ENCODE measurements around the gene C11orf54.
"Not testable (repeated sequence)": the region's sequence is repeated elsewhere in the genome, so short reads cannot be mapped to it uniquely, and the experiment has no call there.

The C11orf54 gene

DNA sequence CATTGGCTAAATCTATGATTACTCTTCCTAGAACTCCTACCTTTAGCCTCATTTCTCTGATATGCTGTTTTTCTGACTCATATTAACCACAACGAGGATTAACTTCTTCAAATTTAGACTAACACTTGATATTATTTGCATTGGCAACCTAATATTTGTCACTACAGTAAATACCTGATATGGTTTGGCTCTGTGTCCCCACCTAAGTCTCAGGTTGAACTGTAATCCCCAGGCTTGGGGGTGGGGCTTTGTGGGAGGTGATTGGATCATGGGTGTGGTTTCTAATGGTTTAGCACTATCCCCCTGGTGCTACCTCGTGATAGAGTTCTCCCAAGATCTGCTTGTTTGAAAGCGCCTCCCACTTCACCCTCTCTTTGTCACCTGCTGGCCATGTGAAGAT is 25.5 kb downstream of the C11orf54 start:
- DNase-seq = no peak

DNA sequence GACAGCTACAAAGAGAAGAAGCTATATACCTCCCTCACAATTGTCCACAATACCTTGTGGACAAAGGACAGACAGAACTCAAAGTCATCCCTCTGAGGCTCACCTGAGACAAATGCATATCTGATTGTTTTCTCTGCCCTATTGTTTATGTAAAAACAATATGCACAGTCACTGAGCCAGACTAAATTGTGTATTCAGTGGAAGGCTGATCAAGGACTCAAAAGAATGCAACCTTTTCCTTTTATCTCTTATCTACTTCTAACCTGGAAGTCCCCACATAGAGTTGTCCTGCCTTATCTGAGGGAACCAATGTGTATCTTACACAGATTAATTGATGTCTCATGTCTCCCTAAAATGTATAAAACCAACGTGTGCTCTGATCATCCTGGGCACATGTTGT is 28.7 kb downstream of the C11orf54 start:
- no peak for DNase-seq

DNA sequence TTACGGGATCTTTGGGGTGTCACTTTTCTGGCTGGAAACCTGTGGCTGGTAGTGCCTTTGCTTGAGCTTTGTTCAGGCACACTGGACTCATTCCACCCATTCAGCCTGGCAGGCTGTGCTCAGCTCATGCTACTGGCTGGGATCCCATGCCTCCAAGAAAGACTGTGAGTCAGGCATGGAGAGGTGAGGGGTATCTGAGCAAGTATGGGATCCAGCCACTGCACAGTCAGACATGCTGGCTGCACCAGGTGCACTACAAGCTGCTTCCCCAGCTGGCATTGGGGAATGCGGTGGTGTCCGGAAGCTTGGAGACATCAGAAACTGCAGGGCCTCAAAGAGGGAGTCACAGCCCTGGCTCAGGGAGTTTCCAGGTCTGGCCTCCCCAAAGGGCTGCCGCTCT is 30.7 kb downstream of the C11orf54 start:
- no peak for DNase-seq

DNA sequence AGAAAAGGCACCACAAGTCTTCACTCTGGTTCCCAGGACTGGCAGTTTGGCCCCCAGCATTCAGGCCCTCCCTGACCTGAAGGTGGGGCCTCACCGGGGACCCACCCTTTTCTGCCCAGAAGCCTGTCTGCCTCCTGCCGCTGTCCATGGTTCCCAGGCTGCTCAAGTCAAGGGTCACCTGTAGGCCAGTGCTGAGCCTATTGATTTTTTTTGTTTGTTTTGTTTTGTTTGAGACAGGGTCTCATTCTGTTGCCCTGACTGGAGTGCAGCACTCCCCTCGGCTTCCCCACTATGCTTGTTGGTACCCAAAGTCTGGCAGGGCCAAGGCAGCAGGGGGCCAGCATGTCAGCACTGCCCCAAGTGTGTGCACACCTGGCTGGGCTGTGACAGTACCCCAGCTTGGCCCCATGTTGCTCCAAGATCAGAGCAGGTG is 31.6 kb downstream of the C11orf54 start:
- no peak for DNase-seq

DNA sequence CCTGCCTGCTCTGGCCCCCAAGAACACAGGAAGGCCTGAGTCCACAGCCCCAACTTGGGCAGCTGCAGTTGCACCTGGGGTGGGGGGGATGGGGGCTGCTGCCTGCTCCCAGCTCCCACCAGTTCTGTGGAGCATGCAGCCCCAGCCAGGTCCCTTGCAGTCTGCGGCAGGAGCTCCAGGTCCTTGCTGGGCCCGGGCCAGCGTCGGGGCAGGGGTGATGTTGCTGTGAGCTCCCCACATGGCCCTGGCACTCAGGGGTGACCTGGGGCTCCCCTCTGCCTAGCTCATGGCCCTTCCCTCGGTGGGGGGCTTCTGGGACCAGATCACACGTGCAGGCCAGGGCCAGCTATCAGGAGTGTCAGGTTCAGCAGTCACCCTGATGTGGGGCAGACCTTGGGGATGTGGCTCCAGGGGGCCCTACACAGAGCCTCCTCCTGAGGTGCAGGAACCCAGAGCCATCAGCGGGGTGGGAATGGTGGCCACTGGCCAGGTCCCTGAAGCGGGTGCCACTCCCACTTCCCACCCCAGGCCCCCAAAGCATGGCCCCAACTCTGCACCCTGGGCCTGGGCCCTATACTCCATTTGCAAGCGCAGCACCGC is 32.2 kb downstream of the C11orf54 start:
- DNase-seq = no peak

DNA sequence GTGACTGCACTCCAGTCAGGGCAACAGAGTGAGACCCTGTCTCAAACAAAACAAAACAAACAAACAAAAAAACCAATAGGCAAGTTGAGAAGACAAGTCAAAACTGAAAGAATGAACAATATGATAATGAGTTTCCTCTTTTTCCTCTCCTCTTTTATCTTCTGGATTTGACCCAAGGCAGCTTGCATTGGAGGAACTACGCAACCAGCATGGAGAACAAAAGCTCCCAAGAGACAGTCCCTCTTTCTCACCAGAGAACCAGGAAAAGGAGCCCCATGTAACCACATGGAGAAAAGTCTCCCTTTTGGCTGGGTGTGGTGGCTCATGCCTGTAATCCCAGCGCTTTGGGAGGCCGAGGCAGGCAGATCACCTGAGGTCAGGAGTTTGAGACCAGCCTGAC is 33.1 kb downstream of the C11orf54 start:
- not testable (repeated sequence) for DNase-seq

DNA sequence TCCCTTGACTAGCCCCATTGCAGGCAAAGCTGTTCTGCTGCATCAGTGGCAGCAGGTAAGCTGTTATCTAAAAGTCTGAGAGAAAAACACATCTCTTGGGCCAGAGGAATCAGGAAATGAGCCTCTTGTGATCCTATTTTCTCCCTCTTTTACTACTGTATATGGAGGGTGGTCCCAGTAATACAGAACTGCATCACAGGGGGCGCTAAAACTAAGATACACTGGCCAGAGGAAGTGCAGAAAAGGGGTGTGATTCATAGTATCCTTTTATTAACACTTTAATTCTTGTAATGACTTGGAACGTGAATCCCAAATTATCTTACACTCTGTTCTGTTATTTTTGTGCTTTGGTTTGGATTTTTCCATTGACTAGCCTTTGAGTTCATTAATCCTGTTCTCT is 33.8 kb downstream of the C11orf54 start:
- no peak for DNase-seq

DNA sequence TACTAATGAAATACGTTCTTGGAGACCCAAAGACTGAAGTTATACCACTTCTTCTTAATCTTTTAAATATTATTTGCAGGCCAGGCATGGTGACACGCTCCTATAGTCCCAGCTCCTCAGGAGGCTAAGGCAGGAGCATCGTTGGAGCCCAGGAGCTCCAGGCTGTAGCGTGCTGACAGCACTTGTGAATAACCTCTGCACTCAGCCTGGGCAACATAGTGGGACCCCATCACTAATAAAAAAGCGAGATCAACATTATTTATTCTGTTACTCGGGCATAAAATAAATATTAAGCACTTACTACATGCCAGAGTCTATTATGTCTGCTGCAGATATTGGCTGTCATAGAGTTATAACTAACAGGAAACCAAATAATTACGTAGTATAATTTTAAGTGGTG is 41.9 kb downstream of the C11orf54 start:
- DNase-seq = no peak

DNA sequence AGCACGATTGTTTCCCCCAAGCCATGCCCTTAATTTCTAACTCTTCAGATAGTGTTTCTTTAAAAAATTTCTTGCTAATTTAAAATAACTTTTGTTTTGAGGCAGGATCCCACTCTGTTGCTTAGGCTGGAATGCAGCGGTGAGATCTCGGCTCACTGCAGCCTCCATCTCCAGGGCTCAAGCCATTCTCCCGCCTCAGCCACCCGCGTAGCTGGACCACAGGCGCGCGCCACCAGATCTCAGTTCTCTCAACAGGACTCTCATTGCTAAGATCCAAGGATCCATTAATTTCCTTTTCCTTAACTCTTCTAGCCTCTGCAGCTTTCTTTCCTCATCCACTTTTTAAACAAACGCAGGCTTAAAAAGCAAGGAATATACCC is 42.3 kb downstream of the C11orf54 start:
- DNase-seq = no peak

DNA sequence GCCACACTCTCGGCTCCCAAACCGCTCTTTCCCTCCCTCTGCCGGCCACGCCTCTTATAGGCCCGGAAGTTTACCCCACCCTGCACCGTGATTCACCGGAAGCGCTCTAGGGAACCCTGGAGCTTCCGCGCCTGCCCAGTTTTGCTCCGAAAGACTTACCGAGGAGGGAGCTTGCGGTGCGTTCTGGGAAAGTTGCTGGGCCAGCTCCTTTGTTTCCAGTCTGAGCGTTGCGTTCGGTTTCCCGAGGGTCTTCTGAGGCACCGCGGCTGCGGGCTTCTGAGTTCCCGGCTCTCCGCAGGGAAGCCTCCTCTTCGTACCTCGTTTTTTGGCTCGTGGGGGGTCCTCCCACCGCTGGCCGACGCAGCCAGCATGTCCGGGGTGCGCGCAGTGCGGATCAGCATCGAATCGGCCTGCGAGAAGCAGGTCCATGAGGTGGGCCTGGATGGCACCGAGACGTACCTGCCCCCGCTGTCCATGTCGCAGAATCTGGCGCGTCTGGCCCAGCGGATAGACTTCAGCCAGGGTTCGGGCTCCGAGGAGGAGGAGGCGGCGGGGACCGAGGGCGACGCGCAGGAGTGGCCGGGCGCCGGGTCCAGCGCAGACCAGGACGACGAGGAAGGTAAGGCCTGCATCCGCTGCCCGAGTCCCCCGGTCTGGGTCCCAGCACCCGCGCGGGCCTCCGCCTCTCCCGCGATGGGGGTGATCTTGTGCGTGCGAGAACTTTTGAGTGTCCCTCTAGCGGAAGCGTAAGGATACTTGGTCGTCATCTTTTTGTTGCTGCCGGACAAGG is 42.9 kb downstream of the C11orf54 start, which contains the start of gene MED17:
TSS of gene MED17 (plus strand) at position 138 of the 790 bp plus-strand sequence. CDS start at position 370, 232 bp downstream.
- peak; percentile 31 for DNase-seq

DNA sequence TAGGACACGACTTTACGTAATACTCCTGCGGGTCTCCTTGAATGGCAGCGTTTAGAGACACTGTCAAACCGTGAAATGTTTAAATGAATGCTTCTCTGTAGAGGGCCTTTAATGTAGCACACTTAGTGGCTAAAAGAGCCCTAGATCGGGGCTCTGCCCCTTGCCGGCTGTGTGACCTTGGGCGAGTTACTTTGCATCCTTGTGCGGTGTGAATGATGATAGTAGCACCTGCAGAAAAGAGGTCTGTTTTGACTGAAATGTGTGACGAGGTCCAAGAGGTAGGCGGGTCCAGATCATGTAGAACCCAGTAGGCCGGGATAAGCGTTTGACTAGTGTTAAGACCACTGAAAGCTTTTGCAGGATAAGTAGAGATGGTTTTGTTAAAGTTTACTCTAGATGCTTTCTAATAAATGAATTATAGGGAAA is 43.5 kb downstream of the C11orf54 start:
- DNase-seq = no peak

DNA sequence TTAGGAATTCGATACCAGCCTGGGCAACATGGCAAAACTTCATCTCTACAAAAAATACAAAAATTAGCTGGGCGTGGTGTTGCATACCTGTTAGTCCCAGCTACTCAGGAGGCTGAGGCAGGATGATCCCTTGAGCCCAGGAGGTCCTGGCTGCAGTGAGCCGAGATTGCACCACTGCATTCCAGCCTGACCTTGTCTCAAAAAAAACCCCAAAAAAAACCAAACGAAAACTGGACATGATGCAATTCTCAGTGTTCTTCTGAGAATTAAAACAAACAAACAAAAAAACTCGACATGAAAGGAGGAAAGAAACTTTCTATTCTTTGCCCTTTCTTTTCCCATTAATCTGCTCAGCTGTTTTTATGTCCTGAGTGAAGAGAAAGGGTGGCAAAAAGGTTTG is 50.0 kb downstream of the C11orf54 start:
- no peak for DNase-seq

DNA sequence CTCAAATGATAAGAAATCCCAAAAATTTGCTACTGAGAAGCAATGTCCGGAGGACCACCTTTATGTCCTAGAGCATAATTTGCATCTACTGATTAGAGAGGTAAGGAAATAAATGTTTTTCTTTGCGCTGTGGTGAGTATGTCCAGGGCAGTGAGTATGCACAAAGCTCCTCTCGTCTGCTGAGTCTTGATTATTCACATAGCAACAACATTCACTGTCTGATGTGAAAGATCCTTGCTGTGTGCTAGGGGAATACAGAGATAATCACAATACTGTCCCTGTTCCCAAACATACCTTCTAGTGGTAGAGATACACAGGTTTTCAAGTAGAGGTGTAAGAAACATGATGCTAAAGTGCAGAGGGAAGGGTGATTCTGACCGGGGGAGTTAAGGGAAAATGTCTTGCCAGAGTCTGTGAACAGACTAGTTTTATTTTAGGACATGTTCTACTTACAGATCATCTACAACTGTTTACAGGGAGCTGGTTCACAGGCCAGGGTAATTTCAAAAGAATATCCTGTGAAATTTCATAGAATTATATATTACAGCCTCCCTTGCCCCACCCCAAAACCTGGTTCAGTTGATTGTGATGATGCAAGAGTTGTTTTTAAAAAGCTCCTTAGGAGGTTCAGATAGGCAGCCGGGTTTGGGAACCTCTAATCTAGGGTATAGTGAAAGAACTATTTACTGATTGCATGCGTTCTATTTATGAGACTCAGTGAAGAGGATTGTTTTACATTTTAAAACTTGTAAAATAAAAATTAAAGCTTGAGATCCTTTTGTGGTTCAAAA is 55.2 kb downstream of the C11orf54 start:
- no peak for DNase-seq

DNA sequence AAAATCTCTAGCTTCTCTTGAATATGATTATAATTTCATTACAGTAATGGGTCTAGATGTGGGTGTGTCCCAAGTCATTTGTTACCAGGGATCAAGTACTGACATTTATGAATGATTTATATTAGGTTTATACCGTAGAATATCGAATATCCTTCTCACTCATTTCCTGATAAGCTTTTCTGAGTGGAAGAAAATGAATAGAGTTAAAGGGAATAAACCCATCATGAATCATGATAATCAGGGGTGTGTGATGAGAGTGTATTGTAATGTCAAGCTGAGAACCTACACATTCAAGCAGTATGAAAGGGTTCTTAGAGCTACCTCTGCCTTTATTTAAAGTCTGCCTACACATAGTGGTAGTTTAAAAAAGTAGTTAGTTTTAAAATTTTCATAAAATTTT is 59.9 kb downstream of the C11orf54 start:
- DNase-seq = no peak

DNA sequence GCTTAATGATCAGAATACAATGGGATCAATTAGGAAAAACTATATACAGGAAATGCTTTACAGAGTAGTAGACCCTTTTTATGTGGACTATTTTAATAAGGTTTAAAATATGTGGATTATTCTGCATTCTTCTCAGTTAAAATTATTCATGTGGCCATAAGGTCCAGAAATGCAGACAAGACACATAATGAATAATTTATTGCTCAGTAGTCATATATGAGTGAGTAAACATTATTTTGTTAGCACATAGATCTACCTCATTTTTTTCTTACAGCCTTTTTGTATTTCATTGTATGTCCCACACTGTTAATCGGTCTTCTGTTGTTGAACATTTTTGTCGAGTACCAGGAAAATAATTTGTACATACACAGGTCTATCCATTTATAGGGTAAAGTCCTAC is 63.4 kb downstream of the C11orf54 start:
- no peak for DNase-seq

DNA sequence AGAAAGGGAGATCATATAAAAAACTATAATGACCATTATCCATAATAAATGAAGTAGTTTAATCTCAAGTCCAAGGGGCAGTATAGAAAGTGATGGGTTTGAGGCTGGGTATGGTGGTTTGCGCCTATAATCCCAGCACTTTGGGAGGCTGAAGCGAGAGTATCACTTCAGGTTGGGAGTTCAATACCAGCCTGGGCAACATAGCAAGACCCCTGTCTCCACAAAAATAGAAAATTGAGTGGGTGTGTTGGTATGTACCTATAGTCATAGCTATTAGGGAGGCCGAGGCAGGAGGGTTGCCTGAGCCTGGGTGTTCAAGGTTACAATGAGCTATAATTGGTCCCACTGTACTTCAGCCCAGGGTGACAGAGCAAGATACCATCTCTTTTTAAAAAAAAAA is 66.5 kb downstream of the C11orf54 start:
- no peak for DNase-seq

DNA sequence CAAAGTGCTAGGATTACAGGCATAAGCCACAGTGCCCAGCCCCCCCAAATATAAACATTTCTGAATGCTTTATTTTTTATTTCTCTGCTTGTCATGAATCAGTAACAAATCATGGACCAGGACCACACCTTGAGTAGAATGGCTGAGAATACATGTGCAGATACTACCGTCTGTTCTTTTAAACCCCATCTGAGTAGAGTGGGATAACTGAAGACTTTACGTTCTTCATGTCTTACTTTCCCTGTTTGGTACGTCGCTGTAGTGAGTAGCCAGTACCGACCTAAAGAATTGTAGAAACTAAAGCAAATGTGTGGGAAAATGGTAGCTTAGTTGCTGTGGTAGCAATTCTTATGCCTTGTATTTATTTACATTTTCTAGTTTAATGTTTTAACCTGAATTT is 72.5 kb downstream of the C11orf54 start:
- DNase-seq = no peak
